ENCODE data around the gene BTRC.

- TF ChIP-seq CTCF (IDR thresholded peaks at IDR 0.05) = no peak
- no peak for TF ChIP-seq POLR2A (IDR thresholded peaks at IDR 0.05)
These were observed 220.2 kb downstream of the BTRC start for GRCh38 chr10:101573885-101574753.

Measured in Peyer's patch (tissue), 4 donors.